HL-60 (cell line): Measurements from ENCODE around the gene IGF1.

Experiments used
- DNase-seq, 2 experiments: peaks; one replicate each; pipeline ENCODE4 v3.0.0-alpha.2; 2010 to 2020; ENCODE audit warnings: low read depth in 1 of 2, low spot score in 1 of 2
- H3K27ac ChIP-seq: fragments of 250-450 bp; sonication (Bioruptor Pico); replicated peaks from 2 replicates; pipeline ENCODE4 v1.5.1; 2020; ENCODE audit warnings: mild to moderate bottlenecking, moderate library complexity
- H3K27me3 ChIP-seq: fragments of 250-450 bp; sonication (Bioruptor Pico); 2 replicates; pipeline ENCODE4 v1.5.1; 2021; ENCODE audit warnings: mild to moderate bottlenecking, moderate library complexity; ENCODE audit not compliant: insufficient read depth, poor library complexity, severe bottlenecking
- H3K4me3 ChIP-seq: replicated peaks from 2 replicates; pipeline ENCODE4 v1.5.1; 2011; ENCODE audit warnings: mild to moderate bottlenecking, control low read depth, low read length; ENCODE audit not compliant: insufficient read depth
- GABPA ChIP-seq: IDR thresholded peaks from 2 replicates; pipeline ENCODE4 v1.6.1; 2012; ENCODE audit warnings: low read depth
- POLR2AphosphoS5 ChIP-seq: IDR thresholded peaks from 2 replicates; pipeline ENCODE4 v1.6.1; 2012; ENCODE audit warnings: low read depth
- SPI1 ChIP-seq: IDR thresholded peaks from 2 replicates; pipeline ENCODE4 v1.6.1; 2012; ENCODE audit warnings: low read depth, mild to moderate bottlenecking, borderline replicate concordance
- TF ChIP-seq, protein P1 (sequence below): IDR thresholded peaks from 2 replicates; pipeline ENCODE4 v1.6.1; 2012; ENCODE audit warnings: low read depth; ENCODE audit not compliant: insufficient replicate concordance
- TF ChIP-seq, protein P2 (sequence below): IDR thresholded peaks from one replicate; pipeline ENCODE4 v1.5.1; 2011; ENCODE audit warnings: low read length, control low read depth, inconsistent platforms; ENCODE audit not compliant: insufficient read depth

IGF1 gene

DNA sequence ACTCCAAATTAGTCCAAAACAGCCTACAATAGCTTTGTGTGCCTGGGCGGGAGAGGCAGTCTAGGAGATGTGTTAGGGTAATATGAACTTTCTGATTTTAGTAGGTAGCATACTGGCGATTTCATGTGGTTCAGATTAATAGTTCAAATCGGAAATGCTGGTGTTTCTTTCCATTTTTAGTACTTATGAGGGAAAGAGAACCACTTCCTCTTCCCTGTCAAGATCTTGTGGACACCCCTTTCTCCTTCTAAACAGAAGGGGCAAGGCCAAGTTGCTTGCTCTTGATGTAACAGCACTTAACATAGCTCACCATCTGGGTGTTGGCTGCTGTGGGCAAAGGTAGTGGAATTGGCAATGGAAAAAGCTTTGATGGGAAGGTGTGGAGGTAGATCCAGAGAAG lies 32.2 kb upstream of the IGF1 start:
- H3K27me3 ChIP-seq, result no peaks in the 10 kb centered on the region
- DNase-seq, result no peak

GRCh38 chr12:102511575-102511974 lies 31.2 kb upstream of the IGF1 start:
- Histone ChIP-seq H3K4me3 (no peak overlapping the region), H3K27me3 (no peaks in the 10 kb centered on the region), H3K27ac (no peak overlapping the region)
- no peak for DNase-seq
- TF ChIP-seq GABPA, result no peak
- TF ChIP-seq, protein P1, sequence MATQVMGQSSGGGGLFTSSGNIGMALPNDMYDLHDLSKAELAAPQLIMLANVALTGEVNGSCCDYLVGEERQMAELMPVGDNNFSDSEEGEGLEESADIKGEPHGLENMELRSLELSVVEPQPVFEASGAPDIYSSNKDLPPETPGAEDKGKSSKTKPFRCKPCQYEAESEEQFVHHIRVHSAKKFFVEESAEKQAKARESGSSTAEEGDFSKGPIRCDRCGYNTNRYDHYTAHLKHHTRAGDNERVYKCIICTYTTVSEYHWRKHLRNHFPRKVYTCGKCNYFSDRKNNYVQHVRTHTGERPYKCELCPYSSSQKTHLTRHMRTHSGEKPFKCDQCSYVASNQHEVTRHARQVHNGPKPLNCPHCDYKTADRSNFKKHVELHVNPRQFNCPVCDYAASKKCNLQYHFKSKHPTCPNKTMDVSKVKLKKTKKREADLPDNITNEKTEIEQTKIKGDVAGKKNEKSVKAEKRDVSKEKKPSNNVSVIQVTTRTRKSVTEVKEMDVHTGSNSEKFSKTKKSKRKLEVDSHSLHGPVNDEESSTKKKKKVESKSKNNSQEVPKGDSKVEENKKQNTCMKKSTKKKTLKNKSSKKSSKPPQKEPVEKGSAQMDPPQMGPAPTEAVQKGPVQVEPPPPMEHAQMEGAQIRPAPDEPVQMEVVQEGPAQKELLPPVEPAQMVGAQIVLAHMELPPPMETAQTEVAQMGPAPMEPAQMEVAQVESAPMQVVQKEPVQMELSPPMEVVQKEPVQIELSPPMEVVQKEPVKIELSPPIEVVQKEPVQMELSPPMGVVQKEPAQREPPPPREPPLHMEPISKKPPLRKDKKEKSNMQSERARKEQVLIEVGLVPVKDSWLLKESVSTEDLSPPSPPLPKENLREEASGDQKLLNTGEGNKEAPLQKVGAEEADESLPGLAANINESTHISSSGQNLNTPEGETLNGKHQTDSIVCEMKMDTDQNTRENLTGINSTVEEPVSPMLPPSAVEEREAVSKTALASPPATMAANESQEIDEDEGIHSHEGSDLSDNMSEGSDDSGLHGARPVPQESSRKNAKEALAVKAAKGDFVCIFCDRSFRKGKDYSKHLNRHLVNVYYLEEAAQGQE, result no peak

More for the DNA sequence above, 32.2 kb upstream of the IGF1 start:
- TF ChIP-seq POLR2AphosphoS5, result no peak
- TF ChIP-seq GABPA, result no peak
- TF ChIP-seq SPI1, result peak; percentile 66
- TF ChIP-seq, protein P1, result no peak
- H3K27ac ChIP-seq, result no peak overlapping the region
- no peak overlapping the region for H3K4me3 ChIP-seq

GRCh38 chr12:102510463-102510862 lies 30.1 kb upstream of the IGF1 start:
- Histone ChIP-seq H3K4me3 (no peak overlapping the region), H3K27me3 (no peaks in the 10 kb centered on the region), H3K27ac (no peak overlapping the region)
- no peak for DNase-seq
- TF ChIP-seq, protein P2, sequence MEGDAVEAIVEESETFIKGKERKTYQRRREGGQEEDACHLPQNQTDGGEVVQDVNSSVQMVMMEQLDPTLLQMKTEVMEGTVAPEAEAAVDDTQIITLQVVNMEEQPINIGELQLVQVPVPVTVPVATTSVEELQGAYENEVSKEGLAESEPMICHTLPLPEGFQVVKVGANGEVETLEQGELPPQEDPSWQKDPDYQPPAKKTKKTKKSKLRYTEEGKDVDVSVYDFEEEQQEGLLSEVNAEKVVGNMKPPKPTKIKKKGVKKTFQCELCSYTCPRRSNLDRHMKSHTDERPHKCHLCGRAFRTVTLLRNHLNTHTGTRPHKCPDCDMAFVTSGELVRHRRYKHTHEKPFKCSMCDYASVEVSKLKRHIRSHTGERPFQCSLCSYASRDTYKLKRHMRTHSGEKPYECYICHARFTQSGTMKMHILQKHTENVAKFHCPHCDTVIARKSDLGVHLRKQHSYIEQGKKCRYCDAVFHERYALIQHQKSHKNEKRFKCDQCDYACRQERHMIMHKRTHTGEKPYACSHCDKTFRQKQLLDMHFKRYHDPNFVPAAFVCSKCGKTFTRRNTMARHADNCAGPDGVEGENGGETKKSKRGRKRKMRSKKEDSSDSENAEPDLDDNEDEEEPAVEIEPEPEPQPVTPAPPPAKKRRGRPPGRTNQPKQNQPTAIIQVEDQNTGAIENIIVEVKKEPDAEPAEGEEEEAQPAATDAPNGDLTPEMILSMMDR, result no peak
- TF ChIP-seq SPI1, result no peak
- TF ChIP-seq, protein P1, result no peak
- TF ChIP-seq POLR2AphosphoS5, result no peak
- no peak for TF ChIP-seq GABPA

GRCh38 chr12:102510031-102510430 lies 29.7 kb upstream of the IGF1 start:
- Histone ChIP-seq H3K4me3 (no peak overlapping the region), H3K27me3 (no peaks in the 10 kb centered on the region), H3K27ac (no peak overlapping the region)
- DNase-seq, result no peak
- no peak for TF ChIP-seq GABPA
- TF ChIP-seq, protein P1, result no peak
- TF ChIP-seq POLR2AphosphoS5, result no peak
- TF ChIP-seq, protein P2, result no peak
- no peak for TF ChIP-seq SPI1
